SW480 (cell line): ENCODE measurements around the gene LPCAT1.
"Not testable (repeated sequence)": the region's sequence is repeated elsewhere in the genome, so short reads cannot be mapped to it uniquely, and the experiment has no call there.

ENCODE experiments used
- DNase-seq: peaks from one replicate; pipeline ENCODE4 v3.0.0-alpha.2; 2016; ENCODE audit warnings: low spot score

Gene LPCAT1

GRCh38 chr5:1424716-1425115 lies 99.0 kb downstream of the LPCAT1 start:
- DNase-seq: no peak

- no peak for DNase-seq
These were observed 99.7 kb downstream of the LPCAT1 start for GRCh38 chr5:1423901-1424603.

GRCh38 chr5:1422522-1422921 lies 101.2 kb downstream of the LPCAT1 start:
- DNase-seq: not testable (repeated sequence)

- DNase-seq: no peak
These were observed 102.0 kb downstream of the LPCAT1 start for GRCh38 chr5:1421521-1422341.

- DNase-seq: no peak
These were observed 103.3 kb downstream of the LPCAT1 start for GRCh38 chr5:1420211-1421195.

GRCh38 chr5:1419476-1420210 lies 104.1 kb downstream of the LPCAT1 start:
- no peak for DNase-seq

- DNase-seq: no peak
These were observed 104.9 kb downstream of the LPCAT1 start for GRCh38 chr5:1418921-1419280.

GRCh38 chr5:1418238-1418920 lies 105.4 kb downstream of the LPCAT1 start:
- DNase-seq: no peak

GRCh38 chr5:1417586-1418225 lies 106.1 kb downstream of the LPCAT1 start:
- DNase-seq: no peak

GRCh38 chr5:1416856-1417469 lies 106.8 kb downstream of the LPCAT1 start:
- DNase-seq: no peak

GRCh38 chr5:1415626-1416360 lies 108.0 kb downstream of the LPCAT1 start:
- DNase-seq: no peak

GRCh38 chr5:1415059-1415425 lies 108.7 kb downstream of the LPCAT1 start:
- DNase-seq: no peak

- no peak for DNase-seq
These were observed 109.3 kb downstream of the LPCAT1 start for GRCh38 chr5:1414311-1415058.

- DNase-seq: no peak
These were observed 110.0 kb downstream of the LPCAT1 start for GRCh38 chr5:1413611-1414241.

- no peak for DNase-seq
These were observed 110.5 kb downstream of the LPCAT1 start for GRCh38 chr5:1413211-1413610.

- no peak for DNase-seq
These were observed 111.1 kb downstream of the LPCAT1 start for GRCh38 chr5:1412621-1413020.

- no peak for DNase-seq
These were observed 111.6 kb downstream of the LPCAT1 start for GRCh38 chr5:1412163-1412562.
